RKO (cell line): Measurements from ENCODE around the gene PIEZO2.
A peak's percentile ranks its signal among the peaks of the same experiment; 100 is the strongest.

Experiments
- DNase-seq: peaks from one replicate; pipeline ENCODE4 v3.0.0-alpha.2; 2016; ENCODE audit warnings: low spot score

Gene PIEZO2

GRCh38 chr18:10843565-10843964 lies 305.8 kb downstream of the PIEZO2 start:
- no peak for DNase-seq

GRCh38 chr18:10842861-10843260 lies 306.5 kb downstream of the PIEZO2 start:
- no peak for DNase-seq

DNA sequence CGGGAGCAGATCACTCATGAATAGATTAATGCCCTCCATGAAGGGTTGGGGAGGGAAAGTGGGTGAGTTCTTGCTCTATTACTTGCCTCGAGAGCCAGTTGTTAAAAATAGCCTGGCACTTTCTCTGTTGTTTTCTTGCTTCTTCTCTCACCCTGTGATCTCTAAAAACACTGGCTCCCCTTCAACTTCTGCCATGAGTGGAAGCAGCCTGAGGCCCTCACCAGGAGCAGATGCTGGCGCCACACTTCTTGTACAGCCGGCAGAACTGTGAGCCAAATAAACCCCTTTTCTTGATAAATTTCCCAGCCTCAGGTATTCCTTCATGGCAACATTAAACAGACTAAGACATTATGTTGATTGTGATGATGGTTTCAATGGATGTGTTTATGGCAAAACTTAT lies 307.0 kb downstream of the PIEZO2 start:
- DNase-seq, result no peak

GRCh38 chr18:10841203-10841602 lies 308.2 kb downstream of the PIEZO2 start:
- DNase-seq, result no peak

DNA sequence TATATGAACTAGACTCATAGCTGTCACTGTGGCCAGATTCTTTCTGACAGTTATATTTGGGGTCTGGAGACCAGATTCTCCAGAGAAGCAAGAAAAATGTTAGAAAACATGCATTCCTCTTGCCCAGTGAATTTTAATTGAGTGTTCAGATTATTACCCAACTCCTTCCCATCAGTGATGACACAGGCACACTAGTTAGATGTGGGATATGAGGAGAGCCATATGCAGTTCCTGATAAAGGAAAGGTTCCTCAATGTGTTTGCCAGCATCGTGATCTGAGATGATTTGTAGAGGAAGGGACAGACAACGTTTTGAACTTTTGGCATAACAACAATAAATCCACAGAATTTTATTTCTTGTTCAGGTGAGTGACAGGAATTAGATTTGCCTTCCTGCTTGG lies 308.6 kb downstream of the PIEZO2 start:
- DNase-seq, result no peak

GRCh38 chr18:10839421-10839820 lies 309.9 kb downstream of the PIEZO2 start:
- DNase-seq, result no peak

- peak; percentile 15 for DNase-seq
Observed at GRCh38 chr18:10838553-10838952, 310.8 kb downstream of the PIEZO2 start.

- no peak for DNase-seq
Observed at GRCh38 chr18:10834128-10834815, 315.1 kb downstream of the PIEZO2 start.

DNA sequence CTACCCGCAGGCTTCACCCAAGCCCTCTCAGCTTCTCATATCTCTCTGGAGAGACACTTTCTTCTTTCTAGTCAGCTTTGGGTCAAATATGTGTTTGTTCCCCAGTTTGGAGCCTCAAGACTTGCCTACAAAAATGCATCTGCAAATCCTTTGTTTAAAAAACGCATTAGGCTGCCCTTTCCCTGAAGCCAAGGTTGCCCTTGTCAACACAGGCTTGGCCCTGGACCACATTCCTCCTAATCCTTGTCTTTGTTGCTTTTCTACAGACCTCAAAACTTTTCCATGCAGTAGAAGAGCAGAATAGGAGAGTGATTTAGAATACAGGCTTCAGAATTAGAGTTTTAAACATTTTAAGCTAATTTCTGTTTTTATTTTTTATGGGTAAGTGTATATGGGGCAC lies 315.7 kb downstream of the PIEZO2 start:
- no peak for DNase-seq

GRCh38 chr18:10826400-10826799 lies 323.0 kb downstream of the PIEZO2 start:
- DNase-seq, result no peak

DNA sequence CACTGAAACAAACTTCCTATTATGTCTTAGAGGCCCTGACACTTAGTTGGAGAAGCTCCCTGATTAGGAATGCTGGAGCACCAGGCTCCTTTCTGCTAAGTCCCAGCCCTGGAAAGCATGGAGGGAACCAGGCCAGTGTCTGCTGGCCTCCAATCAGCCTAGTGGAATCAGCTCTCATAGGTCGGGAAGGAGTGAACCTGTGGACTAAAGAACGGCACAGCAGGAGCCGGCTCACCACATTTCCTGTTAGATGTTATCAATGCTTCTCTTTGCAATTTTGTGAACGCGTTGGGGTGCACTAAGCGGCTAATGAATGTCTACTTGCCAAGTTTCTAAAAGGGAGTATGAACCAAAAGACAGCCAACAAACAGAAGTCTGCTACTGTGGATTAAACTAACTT lies 326.9 kb downstream of the PIEZO2 start:
- DNase-seq, result no peak

GRCh38 chr18:10820681-10821080 lies 328.7 kb downstream of the PIEZO2 start:
- no peak for DNase-seq

DNA sequence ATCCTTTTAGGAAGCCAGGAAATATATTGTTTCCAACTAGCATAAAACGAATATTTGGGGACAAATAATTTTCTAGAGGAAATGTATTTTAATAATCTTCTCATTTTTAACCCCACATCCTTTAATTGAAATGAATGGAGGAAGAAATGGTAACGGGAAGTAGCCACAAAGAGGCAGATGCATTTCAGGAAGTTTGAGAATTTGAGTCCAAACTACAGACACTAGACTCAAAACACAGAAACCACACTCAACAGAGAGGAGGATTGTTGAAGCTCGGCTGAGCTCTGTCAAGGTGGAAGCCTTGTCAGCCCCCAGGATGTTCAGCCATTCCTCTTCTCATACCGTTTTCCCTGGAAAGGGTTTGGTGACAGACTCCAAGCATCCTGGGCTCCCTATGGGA lies 335.0 kb downstream of the PIEZO2 start:
- no peak for DNase-seq

GRCh38 chr18:10805587-10806118 lies 343.7 kb downstream of the PIEZO2 start:
- DNase-seq, result no peak

GRCh38 chr18:10804126-10804525 lies 345.2 kb downstream of the PIEZO2 start:
- no peak for DNase-seq

DNA sequence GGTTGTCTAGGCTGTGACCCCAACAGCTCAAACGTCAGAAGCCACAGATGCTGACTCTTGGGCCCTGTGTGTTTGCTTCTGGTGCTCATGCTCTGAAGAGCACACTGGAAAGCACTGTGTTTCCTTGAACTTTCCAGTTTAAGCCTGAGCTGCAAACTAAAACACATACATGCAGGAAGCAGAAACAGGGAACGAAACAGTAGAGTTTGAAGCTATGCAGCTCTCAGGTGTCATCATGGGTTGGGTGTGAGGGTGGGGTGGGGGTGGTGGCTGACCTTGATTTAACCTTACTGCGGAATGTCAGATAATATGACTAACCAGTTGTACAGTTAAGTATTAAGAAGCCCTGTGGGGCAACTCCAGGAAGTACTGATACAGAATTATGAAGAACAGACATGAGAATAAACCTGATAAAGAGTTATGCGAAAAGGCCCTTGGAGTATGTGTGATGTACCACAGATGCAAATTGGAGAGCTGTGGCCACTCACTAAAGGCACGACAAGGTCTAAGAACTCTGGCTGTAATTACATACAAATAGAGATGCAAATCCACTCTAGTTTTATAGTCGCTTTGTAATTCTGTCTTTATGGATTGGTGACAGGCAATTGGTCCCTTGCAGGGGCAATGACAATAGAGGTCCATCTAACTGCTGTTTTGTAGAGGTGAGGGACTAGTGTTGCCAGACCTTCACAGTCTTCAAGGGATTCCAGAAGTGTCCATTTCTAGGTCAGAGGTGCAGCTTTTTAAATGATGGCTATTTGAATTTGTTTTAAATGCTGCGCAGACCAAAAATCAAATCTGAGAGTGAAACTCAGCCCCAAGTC lies 350.4 kb downstream of the PIEZO2 start:
- no peak for DNase-seq

GRCh38 chr18:10797896-10798295 lies 351.5 kb downstream of the PIEZO2 start:
- DNase-seq, result no peak

DNA sequence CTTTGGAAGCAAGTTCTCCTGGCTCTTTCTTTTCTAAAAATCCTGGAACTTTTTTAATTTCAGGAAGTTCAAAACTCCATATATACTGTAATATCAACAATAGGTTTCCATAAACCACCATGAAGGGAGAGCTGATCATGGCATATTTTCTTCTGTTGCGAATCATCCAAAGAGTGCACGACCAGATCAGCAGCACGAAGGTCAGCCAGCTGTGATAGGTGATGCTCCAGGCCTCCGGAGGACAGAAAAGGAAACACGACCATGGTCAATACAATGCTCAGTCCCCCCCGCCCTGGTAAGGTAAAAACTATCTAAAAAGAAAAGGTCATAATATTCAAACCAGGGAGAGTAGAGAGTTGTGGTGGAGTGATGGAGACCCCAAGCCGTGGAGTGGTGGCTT lies 354.6 kb downstream of the PIEZO2 start:
- DNase-seq, result no peak

DNA sequence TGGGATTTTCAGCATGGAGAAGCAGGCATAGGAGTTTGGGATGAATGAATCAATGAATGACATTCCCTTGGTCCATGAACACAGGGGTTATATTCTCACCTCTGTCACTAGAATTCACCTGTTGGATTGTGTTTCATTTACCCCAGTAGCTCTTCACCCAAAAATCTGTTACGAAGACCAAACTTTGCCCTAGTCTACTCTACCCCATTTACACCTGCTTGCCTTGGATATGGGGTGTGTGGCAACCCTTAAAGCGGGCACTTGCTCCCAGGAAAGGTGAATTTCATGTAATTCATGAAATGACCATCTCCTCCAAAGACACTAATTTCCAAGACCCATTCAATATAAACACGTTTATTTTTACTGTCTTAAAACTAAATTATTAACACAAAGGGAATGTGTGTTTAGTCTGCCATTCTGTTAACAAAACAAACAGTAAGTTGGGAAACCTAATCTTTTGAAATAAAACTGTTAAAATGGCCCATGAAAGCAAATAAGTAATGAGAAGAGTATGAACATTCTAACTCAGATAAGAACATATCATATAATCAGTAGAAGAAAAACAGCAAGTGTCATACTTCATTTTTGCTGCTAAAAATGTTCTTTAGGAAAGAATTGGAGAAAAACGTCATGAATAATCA lies 355.5 kb downstream of the PIEZO2 start:
- DNase-seq, result no peak

DNA sequence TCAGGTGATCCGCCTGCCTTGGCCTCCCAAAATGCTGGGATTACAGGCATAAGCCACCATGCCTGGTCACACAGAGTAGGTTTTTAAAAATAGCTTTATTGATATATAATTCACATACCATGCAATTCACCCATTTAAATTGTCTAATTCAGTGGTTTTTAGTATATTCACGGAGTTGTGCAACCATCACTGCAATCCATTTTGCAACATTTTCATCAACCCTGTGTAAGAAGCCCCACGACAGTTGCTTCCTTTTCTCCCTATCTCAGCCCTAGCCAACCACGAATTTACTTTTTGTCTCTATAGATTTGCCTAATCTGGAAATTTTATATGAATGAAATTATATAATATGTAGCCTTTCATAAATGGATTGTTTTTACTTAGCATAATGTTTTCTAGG lies 357.2 kb downstream of the PIEZO2 start:
- no peak for DNase-seq

GRCh38 chr18:10791169-10791831 lies 358.1 kb downstream of the PIEZO2 start:
- DNase-seq, result no peak

- no peak for DNase-seq
Observed at GRCh38 chr18:10789180-10789579, 360.2 kb downstream of the PIEZO2 start.
